ENCODE results near the gene TARP.

TARP gene

DNA sequence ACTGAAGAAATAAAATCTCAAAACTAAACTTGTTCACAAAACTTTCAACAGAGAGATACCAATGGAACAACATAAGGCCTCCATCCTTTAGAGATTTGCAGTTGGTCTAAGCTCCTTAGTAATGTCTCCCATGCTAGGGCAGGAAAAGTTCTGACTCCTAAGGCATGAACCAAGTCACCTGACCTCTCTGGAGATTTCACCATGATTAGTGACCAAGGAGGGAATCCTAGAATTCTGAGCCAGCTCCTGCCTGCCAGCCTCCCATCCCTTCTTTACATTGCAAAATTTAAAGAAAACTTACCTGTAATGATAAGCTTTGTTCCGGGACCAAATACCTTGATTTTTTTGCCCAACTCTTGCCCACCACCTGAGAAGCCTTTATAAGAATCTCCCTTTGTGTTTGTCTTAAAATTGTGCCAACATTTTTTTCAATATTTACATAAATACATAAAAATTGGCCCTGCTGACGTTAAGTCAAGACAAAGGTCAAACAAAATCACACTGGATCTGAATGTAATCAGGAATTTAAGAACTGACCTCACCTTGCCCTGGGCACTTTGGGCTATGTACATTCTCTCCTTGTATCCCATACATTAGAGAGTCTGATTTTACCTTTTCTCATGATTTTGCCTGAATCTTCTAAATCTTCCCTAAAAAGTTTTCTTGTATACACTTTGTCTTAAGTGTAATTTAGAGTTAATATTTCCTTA, at the start of gene TARP:
Gene TARP (minus strand): TSS at position 351 of the 710 bp plus-strand sequence.
- Histone ChIP-seq H3K9me3 (no peaks in the 10 kb centered on the region), H3K4me1 (ENCODE audit: control insufficient read depth in 1 of 2, insufficient read depth in 1 of 2, low read depth in 1 of 2, low read length in 1 of 2) (peaks cover 54 to 68% of the 10 kb centered on the region in 2 experiments), H3K27me3 (no peaks in the 10 kb centered on the region), H3K27ac (peak within 1 kb of the TSS; percentile 65), H3K36me3 (no peaks in the 10 kb centered on the region), H3K4me3 (ENCODE audit: low read depth in 1 of 2, low read length in 1 of 2) (peak within 1 kb of the TSS in 1 of 2 experiments; percentile 13)
- TF ChIP-seq, protein P1, sequence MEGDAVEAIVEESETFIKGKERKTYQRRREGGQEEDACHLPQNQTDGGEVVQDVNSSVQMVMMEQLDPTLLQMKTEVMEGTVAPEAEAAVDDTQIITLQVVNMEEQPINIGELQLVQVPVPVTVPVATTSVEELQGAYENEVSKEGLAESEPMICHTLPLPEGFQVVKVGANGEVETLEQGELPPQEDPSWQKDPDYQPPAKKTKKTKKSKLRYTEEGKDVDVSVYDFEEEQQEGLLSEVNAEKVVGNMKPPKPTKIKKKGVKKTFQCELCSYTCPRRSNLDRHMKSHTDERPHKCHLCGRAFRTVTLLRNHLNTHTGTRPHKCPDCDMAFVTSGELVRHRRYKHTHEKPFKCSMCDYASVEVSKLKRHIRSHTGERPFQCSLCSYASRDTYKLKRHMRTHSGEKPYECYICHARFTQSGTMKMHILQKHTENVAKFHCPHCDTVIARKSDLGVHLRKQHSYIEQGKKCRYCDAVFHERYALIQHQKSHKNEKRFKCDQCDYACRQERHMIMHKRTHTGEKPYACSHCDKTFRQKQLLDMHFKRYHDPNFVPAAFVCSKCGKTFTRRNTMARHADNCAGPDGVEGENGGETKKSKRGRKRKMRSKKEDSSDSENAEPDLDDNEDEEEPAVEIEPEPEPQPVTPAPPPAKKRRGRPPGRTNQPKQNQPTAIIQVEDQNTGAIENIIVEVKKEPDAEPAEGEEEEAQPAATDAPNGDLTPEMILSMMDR (IDR thresholded peaks at IDR 0.05), result no peak

DNA sequence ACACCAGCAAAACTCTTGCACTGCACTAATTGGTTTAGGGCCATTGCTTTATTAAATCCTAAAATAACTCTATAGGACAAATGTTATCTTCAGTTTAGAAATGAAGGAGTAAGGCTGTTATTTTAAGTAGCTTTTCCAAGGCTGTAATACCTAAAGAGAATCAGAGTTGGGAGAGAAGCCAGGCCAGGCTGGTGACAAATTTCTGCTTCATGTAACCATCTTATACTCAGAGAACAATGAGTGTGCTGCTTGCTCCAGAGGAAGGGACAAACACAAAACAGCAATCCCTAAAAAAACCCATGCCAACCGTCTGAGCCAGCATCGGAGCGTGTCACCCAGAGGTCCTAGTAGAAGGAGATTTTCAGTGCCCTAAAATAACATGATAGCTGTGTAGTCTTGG, 49.7 kb upstream of the TARP start:
- TF ChIP-seq, protein P1 (IDR thresholded peaks at IDR 0.05), result no peak
- H3K4me3 ChIP-seq (ENCODE audit: low read depth in 1 of 2, low read length in 1 of 2), result no peak overlapping the region
- no peaks in the 10 kb centered on the region for H3K9me3 ChIP-seq
- H3K4me1 ChIP-seq (ENCODE audit: control insufficient read depth in 1 of 2, insufficient read depth in 1 of 2, low read depth in 1 of 2, low read length in 1 of 2), result peaks cover 8 to 9% of the 10 kb centered on the region in 2 experiments
- no peaks in the 10 kb centered on the region for H3K36me3 ChIP-seq
- H3K27ac ChIP-seq, result no peak overlapping the region
- no peaks in the 10 kb centered on the region for H3K27me3 ChIP-seq

DNA sequence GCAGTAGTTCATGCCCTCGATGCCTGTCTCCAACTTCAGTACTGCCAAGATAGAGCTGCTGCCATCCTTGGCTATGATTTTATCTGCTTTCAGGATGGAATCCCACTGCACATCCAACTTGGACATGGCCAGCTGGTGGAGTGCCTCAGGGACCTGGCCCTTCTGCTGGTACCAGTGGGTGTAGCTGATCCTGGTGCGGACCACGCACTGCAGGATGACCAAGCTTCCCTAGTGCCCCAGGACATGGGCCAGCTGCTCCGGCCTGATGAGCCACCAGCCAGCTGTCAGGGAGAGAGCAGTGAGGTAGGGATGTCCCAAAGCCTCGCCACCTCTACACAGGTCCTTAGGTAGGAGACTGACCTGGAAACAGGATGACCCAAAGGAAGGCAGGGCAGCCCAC, 49.0 kb upstream of the TARP start:
- Histone ChIP-seq H3K4me1 (ENCODE audit: control insufficient read depth in 1 of 2, insufficient read depth in 1 of 2, low read depth in 1 of 2, low read length in 1 of 2) (peaks cover 15 to 16% of the 10 kb centered on the region in 2 experiments), H3K36me3 (no peaks in the 10 kb centered on the region)

DNA sequence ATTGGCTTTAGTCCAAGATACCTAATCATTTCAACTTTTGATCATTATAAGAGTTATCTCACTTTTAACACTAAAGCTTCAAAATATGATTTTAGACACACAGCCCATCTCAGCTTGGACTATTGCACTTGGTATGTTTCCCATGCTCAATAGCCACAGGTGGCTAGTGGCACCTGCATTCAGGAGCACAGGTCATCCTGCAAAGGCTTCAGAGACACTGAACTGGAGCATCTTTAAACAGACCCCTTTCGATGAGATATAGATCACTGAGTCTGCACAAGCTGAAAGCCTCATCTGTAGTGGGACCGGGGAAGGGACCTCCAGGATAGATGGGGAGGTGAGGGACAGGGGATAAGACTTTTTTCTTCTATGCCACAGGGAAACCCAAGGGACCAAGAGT, 48.5 kb upstream of the TARP start:
- peaks cover 19 to 21% of the 10 kb centered on the region in 2 experiments for H3K4me1 ChIP-seq (ENCODE audit: control insufficient read depth in 1 of 2, insufficient read depth in 1 of 2, low read depth in 1 of 2, low read length in 1 of 2)
- TF ChIP-seq, protein P1 (IDR thresholded peaks at IDR 0.05), result no peak
- no peaks in the 10 kb centered on the region for H3K27me3 ChIP-seq
- no peak overlapping the region for H3K4me3 ChIP-seq (ENCODE audit: low read depth in 1 of 2, low read length in 1 of 2)
- no peaks in the 10 kb centered on the region for H3K9me3 ChIP-seq
- no peak overlapping the region for H3K27ac ChIP-seq
- H3K36me3 ChIP-seq, result no peaks in the 10 kb centered on the region

More for the DNA sequence above, 49.0 kb upstream of the TARP start:
- TF ChIP-seq, protein P1 (IDR thresholded peaks at IDR 0.05), result no peak
- H3K9me3 ChIP-seq, result no peaks in the 10 kb centered on the region
- H3K4me3 ChIP-seq (ENCODE audit: low read depth in 1 of 2, low read length in 1 of 2), result no peak overlapping the region
- no peak overlapping the region for H3K27ac ChIP-seq
- H3K27me3 ChIP-seq, result no peaks in the 10 kb centered on the region

DNA sequence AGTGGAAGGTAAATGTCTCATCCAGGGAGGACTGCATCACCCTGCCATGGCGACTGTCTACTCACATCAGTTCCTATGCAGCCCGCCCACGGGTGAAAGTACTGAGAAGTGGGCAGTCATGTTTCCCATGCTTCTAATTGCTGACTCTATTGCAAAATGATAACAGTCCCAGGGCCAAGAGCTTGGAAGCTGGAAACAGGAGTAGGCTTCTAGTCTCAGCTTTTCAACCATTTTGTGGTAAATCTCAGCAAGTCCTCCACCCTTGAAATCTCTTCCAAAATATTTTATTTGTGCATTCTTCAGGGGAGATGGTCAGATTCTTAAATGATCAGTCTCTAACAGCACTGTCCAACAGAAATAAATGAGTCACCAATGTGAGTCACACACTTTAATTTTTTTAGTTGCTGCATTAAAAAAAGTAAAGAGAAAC, 48.1 kb upstream of the TARP start:
- peaks cover 24 to 25% of the 10 kb centered on the region in 2 experiments for H3K4me1 ChIP-seq (ENCODE audit: control insufficient read depth in 1 of 2, insufficient read depth in 1 of 2, low read depth in 1 of 2, low read length in 1 of 2)
- TF ChIP-seq, protein P1 (IDR thresholded peaks at IDR 0.05), result no peak

More for the DNA sequence above, 48.1 kb upstream of the TARP start:
- H3K27ac ChIP-seq, result no peak overlapping the region
- H3K4me3 ChIP-seq (ENCODE audit: low read depth in 1 of 2, low read length in 1 of 2), result no peak overlapping the region
- H3K27me3 ChIP-seq, result no peaks in the 10 kb centered on the region
- no peaks in the 10 kb centered on the region for H3K9me3 ChIP-seq
- no peaks in the 10 kb centered on the region for H3K36me3 ChIP-seq

All from neutrophil (primary cell).